MM.1S (cell line): Measurements from ENCODE around the gene SCRT2.

Source experiments
- DNase-seq: peaks from one replicate; pipeline ENCODE4 v3.0.0-alpha.2; 2015
- H2AFZ ChIP-seq: fragments of 300-600 bp; sonication (generic); 2 replicates; pipeline ENCODE4 v1.6.0; 2016; ENCODE audit warnings: antibody characterized with exemption, low read length
- H3F3A ChIP-seq: fragments of 300-600 bp; sonication (generic); 2 replicates; pipeline ENCODE4 v1.6.1; 2016; ENCODE audit warnings: mild to moderate bottlenecking, antibody characterized with exemption, low read length, moderate library complexity, mixed read lengths; ENCODE audit not compliant: insufficient read depth
- H3K27ac ChIP-seq: fragments of 300-600 bp; sonication (generic); 2 replicates; pipeline ENCODE4 v1.5.1; 2016; ENCODE audit warnings: mild to moderate bottlenecking, low read length
- H3K27me3 ChIP-seq: fragments of 300-600 bp; sonication (generic); replicated peaks from 2 replicates; pipeline ENCODE4 v1.6.0; 2016; ENCODE audit warnings: low read length; ENCODE audit not compliant: insufficient read depth
- H3K36me3 ChIP-seq: fragments of 300-600 bp; sonication (generic); replicated peaks from 2 replicates; pipeline ENCODE4 v1.6.1; 2016; ENCODE audit warnings: mild to moderate bottlenecking, low read length, mixed read lengths; ENCODE audit not compliant: insufficient read depth
- H3K4me1 ChIP-seq: fragments of 300-600 bp; sonication (generic); 2 replicates; pipeline ENCODE4 v1.6.1; 2016; ENCODE audit warnings: low read length, mixed read lengths
- H3K4me2 ChIP-seq: fragments of 300-600 bp; sonication (generic); 2 replicates; pipeline ENCODE4 v1.6.0; 2016; ENCODE audit warnings: low read depth, low read length
- H3K4me3 ChIP-seq: fragments of 300-600 bp; sonication (generic); 2 replicates; pipeline ENCODE4 v1.5.1; 2016; ENCODE audit warnings: low read length, mixed read lengths
- H3K79me2 ChIP-seq: fragments of 300-600 bp; sonication (generic); 2 replicates; pipeline ENCODE4 v1.6.1; 2016; ENCODE audit warnings: mixed run types, low read length, mixed read lengths
- H3K9ac ChIP-seq: fragments of 300-600 bp; sonication (generic); 2 replicates; pipeline ENCODE4 v1.6.1; 2016; ENCODE audit warnings: low read length, mixed read lengths
- H3K9me2 ChIP-seq: fragments of 300-600 bp; sonication (generic); replicated peaks from 2 replicates; pipeline ENCODE4 v1.6.1; 2016; ENCODE audit warnings: mild to moderate bottlenecking, low read length, mixed read lengths; ENCODE audit not compliant: insufficient read depth
- H3K9me3 ChIP-seq: fragments of 300-600 bp; sonication (generic); replicated peaks from 2 replicates; pipeline ENCODE4 v1.6.1; 2016; ENCODE audit warnings: mild to moderate bottlenecking, low read length, mixed read lengths; ENCODE audit not compliant: insufficient read depth
- H4K20me1 ChIP-seq: fragments of 300-600 bp; sonication (generic); 2 replicates; pipeline ENCODE4 v1.6.1; 2016; ENCODE audit warnings: mild to moderate bottlenecking, low read length, moderate library complexity, mixed read lengths; ENCODE audit not compliant: insufficient read depth
- EZH2 ChIP-seq: fragments of 300-600 bp; sonication (generic); optimal IDR thresholded peaks from 2 replicates; pipeline ENCODE3; 2017; ENCODE audit warnings: low read depth, mild to moderate bottlenecking, antibody characterized with exemption, low read length, mixed read lengths
- EZH2phosphoT487 ChIP-seq: fragments of 300-600 bp; sonication (generic); IDR thresholded peaks from 2 replicates; pipeline ENCODE4 v1.6.1; 2018; ENCODE audit warnings: antibody characterized with exemption, low read length
- TF ChIP-seq, protein P1 (sequence below): fragments of 300-600 bp; sonication (generic); IDR thresholded peaks from 2 replicates; pipeline ENCODE4 v1.5.1; 2016; ENCODE audit warnings: antibody characterized with exemption, low read length, mixed read lengths

Gene SCRT2

DNA sequence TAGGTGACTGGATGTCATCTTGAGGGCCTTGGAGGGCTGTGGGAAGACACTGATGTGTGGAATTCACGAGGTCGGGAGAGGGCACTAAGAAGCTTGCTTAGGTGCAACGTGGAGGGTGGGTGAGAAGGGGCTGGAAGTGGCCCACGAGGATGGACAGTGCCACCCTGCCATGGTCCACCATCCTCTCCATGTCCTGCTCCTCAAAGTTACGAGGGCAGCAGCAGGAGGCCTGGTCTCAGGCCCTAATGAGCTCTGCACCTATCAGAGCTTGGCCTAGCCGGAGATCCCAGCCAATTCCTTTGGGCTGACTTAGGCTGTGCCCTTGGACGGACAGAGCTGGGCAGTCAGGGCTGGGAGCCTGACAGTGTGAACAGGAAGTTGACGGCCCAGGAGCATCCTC is 27.8 kb upstream of the SCRT2 start:
- TF ChIP-seq EZH2 = no peak
- TF ChIP-seq EZH2phosphoT487 = no peak
- TF ChIP-seq, protein P1, sequence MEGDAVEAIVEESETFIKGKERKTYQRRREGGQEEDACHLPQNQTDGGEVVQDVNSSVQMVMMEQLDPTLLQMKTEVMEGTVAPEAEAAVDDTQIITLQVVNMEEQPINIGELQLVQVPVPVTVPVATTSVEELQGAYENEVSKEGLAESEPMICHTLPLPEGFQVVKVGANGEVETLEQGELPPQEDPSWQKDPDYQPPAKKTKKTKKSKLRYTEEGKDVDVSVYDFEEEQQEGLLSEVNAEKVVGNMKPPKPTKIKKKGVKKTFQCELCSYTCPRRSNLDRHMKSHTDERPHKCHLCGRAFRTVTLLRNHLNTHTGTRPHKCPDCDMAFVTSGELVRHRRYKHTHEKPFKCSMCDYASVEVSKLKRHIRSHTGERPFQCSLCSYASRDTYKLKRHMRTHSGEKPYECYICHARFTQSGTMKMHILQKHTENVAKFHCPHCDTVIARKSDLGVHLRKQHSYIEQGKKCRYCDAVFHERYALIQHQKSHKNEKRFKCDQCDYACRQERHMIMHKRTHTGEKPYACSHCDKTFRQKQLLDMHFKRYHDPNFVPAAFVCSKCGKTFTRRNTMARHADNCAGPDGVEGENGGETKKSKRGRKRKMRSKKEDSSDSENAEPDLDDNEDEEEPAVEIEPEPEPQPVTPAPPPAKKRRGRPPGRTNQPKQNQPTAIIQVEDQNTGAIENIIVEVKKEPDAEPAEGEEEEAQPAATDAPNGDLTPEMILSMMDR = no peak
- DNase-seq = no peak
- no peaks in the 10 kb centered on the region for H3K9me2 ChIP-seq
- no peak overlapping the region for H3K4me2 ChIP-seq
- H3K4me1 ChIP-seq = no peaks in the 10 kb centered on the region
- no peak overlapping the region for H3K4me3 ChIP-seq
- no peak overlapping the region for H3K9ac ChIP-seq
- H3K79me2 ChIP-seq = no peaks in the 10 kb centered on the region
- peaks cover 29% of the 10 kb centered on the region for H3K27me3 ChIP-seq
- H3F3A ChIP-seq = no peaks in the 10 kb centered on the region
- no peaks in the 10 kb centered on the region for H3K9me3 ChIP-seq
- H3K36me3 ChIP-seq = no peaks in the 10 kb centered on the region
- no peaks in the 10 kb centered on the region for H4K20me1 ChIP-seq
- no peak overlapping the region for H2AFZ ChIP-seq
- no peak overlapping the region for H3K27ac ChIP-seq

DNA sequence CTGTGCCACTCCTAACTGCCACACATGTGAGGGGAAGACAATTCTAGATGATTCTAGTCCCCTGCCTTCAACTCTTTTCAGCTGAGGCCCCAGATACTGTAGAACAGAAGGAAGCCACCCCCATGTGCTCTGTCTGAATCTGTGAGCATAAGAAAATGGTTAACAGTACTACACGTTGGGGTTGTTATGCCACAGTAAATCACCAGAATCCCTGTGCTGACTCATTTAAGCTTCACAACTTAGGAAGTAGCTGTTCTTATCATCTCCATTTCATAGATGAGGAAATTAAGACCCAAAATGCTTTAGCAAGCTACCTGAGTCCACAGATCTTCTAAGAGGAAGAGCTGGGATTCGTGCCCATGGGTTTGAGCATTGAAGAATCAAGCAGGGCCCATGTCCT is 27.4 kb upstream of the SCRT2 start:
- Histone ChIP-seq H3K9me2 (no peaks in the 10 kb centered on the region), H3K79me2 (no peaks in the 10 kb centered on the region), H3F3A (no peaks in the 10 kb centered on the region), H3K27me3 (peaks cover 33% of the 10 kb centered on the region), H3K36me3 (no peaks in the 10 kb centered on the region), H3K9me3 (no peaks in the 10 kb centered on the region), H3K4me1 (no peaks in the 10 kb centered on the region), H3K4me3 (no peak overlapping the region), H3K27ac (no peak overlapping the region), H3K4me2 (no peak overlapping the region), H3K9ac (no peak overlapping the region), H2AFZ (no peak overlapping the region), H4K20me1 (no peaks in the 10 kb centered on the region)
- DNase-seq = no peak
- TF ChIP-seq EZH2phosphoT487 = no peak

DNA sequence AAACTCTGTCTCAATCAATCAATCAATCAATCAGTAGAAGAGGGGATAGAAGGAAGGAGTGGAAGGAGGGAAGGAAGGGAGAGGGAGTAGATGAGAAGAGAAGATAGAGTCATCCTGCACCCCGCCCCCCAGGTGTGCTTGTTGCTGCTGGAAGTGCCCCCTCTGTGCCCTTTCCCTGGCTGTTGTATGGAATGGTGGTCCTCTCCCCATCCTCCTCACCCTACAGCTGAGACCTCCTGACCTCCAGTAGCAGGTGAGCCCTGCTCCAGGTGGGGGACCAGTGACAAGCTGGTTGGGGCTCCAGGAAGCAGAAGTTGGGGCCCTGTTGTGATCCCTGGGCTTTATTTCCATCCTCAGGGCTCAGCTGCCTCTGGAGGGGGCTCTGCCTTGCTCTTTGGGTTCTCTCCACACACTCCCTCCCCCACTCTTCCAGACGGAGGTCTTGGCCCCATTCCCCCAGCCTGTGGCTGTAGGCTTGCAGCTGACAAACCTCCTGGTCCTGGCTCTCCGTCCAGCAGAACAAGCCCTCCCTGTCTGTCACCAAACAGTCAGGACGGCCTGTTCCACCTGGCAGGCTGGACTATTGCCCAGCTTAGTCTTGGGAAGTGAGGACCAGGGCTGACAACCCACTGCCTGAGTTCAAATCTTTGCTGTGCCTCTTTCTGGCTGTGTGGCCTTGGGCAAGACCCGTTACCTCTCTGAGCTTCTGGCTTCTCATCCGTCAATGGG is 26.0 kb upstream of the SCRT2 start:
- Histone ChIP-seq H3K27ac (no peak overlapping the region), H3K79me2 (no peaks in the 10 kb centered on the region), H3K4me1 (no peaks in the 10 kb centered on the region), H3K9ac (no peak overlapping the region), H4K20me1 (no peaks in the 10 kb centered on the region), H3K9me3 (no peaks in the 10 kb centered on the region), H2AFZ (no peak overlapping the region), H3K27me3 (peaks cover 46% of the 10 kb centered on the region), H3K4me2 (no peak overlapping the region), H3K9me2 (no peaks in the 10 kb centered on the region), H3K36me3 (no peaks in the 10 kb centered on the region), H3K4me3 (no peak overlapping the region), H3F3A (no peaks in the 10 kb centered on the region)
- no peak for DNase-seq
- TF ChIP-seq, protein P1 = no peak
- TF ChIP-seq EZH2 (no peak), EZH2phosphoT487 (no peak)

DNA sequence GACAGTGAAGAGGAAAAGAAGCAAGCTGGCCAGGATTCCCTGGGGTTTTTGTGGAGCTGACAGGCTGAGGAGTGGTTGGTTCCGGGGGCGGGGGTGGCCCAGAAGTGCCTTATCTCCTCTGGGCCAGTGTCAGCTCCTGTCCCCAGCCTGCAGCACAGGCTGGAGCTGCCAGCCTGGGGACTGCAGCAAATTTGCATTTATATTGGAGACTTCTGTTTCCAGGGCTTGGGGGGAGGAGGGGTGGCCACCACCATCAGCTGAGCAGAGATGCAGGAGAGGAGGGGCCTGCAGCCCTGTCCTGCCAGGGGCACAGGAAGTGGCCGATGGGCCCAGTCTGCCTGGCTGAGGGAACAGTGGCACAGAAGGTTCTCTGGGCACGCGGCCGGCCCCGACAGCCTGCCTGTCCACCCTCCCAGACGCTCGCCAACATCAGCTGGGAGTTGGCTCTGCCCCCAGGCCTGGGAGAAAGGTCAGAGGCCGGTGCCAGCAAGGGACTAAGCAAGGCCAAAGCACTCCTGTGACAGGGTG is 24.3 kb upstream of the SCRT2 start:
- Histone ChIP-seq H3K9me3 (no peaks in the 10 kb centered on the region), H3K4me3 (no peak overlapping the region), H3K27ac (no peak overlapping the region), H3K4me1 (no peaks in the 10 kb centered on the region), H3K9me2 (no peaks in the 10 kb centered on the region), H3K4me2 (no peak overlapping the region), H4K20me1 (no peaks in the 10 kb centered on the region), H3F3A (no peaks in the 10 kb centered on the region), H3K79me2 (no peaks in the 10 kb centered on the region), H2AFZ (no peak overlapping the region), H3K36me3 (no peaks in the 10 kb centered on the region), H3K9ac (no peak overlapping the region), H3K27me3 (peaks cover 43% of the 10 kb centered on the region)
- TF ChIP-seq EZH2phosphoT487 (no peak), EZH2 (no peak)
- TF ChIP-seq, protein P1 = no peak
- DNase-seq = no peak
